GM18499 (cell line): ENCODE data around the gene EPHA7.

Experiments
- ATAC-seq: cut with Tn5 transposase; IDR thresholded peaks from one replicate; pipeline ENCODE4 v1.9.1; 2021; ENCODE audit warnings: moderate number of reproducible peaks; ENCODE audit not compliant: insufficient read depth, unreplicated experiment

Gene EPHA7

GRCh38 chr6:93419304-93420162 lies at the start of gene EPHA7:
EPHA7 (minus strand) TSS chr6:93419559; CDS start chr6:93419341, 218 bp downstream.
- ATAC-seq, result no peak

- no peak for ATAC-seq
Observed at GRCh38 chr6:93468291-93468690, 48.9 kb upstream of the EPHA7 start.

- no peak for ATAC-seq
Observed at GRCh38 chr6:93454533-93454932, 35.2 kb upstream of the EPHA7 start.

- no peak for ATAC-seq
Observed at GRCh38 chr6:93453956-93454355, 34.6 kb upstream of the EPHA7 start.

- no peak for ATAC-seq
Observed at GRCh38 chr6:93447874-93448273, 28.5 kb upstream of the EPHA7 start.

GRCh38 chr6:93437491-93437890 lies 18.1 kb upstream of the EPHA7 start:
- no peak for ATAC-seq

- no peak for ATAC-seq
Observed at GRCh38 chr6:93433592-93433991, 14.2 kb upstream of the EPHA7 start.

- no peak for ATAC-seq
Observed at GRCh38 chr6:93424303-93425064, 5.1 kb upstream of the EPHA7 start.

GRCh38 chr6:93423542-93423941 lies 4.2 kb upstream of the EPHA7 start:
- ATAC-seq, result no peak

GRCh38 chr6:93420163-93420795 lies 920 bp upstream of the EPHA7 start:
- ATAC-seq, result no peak

GRCh38 chr6:93418408-93419303 lies 703 bp downstream of the EPHA7 start:
- ATAC-seq, result no peak

GRCh38 chr6:93418033-93418407 lies 1.3 kb downstream of the EPHA7 start:
- no peak for ATAC-seq

GRCh38 chr6:93417421-93418013 lies 1.8 kb downstream of the EPHA7 start:
- no peak for ATAC-seq

- no peak for ATAC-seq
Observed at GRCh38 chr6:93416571-93417420, 2.6 kb downstream of the EPHA7 start.

GRCh38 chr6:93413190-93413589 lies 6.2 kb downstream of the EPHA7 start:
- no peak for ATAC-seq

GRCh38 chr6:93412452-93412851 lies 6.9 kb downstream of the EPHA7 start:
- ATAC-seq, result no peak

GRCh38 chr6:93407186-93407585 lies 12.2 kb downstream of the EPHA7 start:
- no peak for ATAC-seq

- no peak for ATAC-seq
Observed at GRCh38 chr6:93403390-93403789, 16.0 kb downstream of the EPHA7 start.

GRCh38 chr6:93398723-93399122 lies 20.6 kb downstream of the EPHA7 start:
- ATAC-seq, result no peak
